ENCODE measurements around the gene PTPN6. TPM values are rescaled to one million over a fixed set of nuclear protein-coding genes. Genes with fewer than 3 reads are reported as not detected.
A peak's percentile ranks its signal among the peaks of the same experiment; 100 is the strongest.

The PTPN6 gene
- total and polyA plus RNA-seq, 2 of the 8 experiments (the other 6 are each of a cell fraction or from before 2014, with no cell fraction given), result 16.3 to 28.4 TPM

GRCh38 chr12:6925540-6926279 lies 25.4 kb upstream of the PTPN6 start:
- H3K23me2 ChIP-seq (ENCODE audit: low read depth, low read length), result peaks cover 28% of the 10 kb centered on the region
- peaks cover 9 to 11% of the 10 kb centered on the region in 2 experiments for H4K20me1 ChIP-seq (replicated peaks in 1 of 2; ENCODE audit: control insufficient read depth in 1 of 2, insufficient read depth in 2 of 2, low read length in 2 of 2)
- H3K27ac ChIP-seq (ENCODE audit: low read depth, low read length), result peak overlapping the region; percentile 86
- FAIRE-seq (no peak), DNase-seq (ENCODE audit: low read depth in 1 of 2, low spot score in 2 of 2) (peak in 1 of 2 experiments; percentile 84)
- H3K79me1 ChIP-seq (ENCODE audit: low read depth, low read length), result peaks cover 5% of the 10 kb centered on the region; the same call in 1 of the 2 replicates
- H4K8ac ChIP-seq (ENCODE audit: extremely low read depth, insufficient read depth, low read length), result no peak overlapping the region
- no peaks in the 10 kb centered on the region for H3K9me3 ChIP-seq (ENCODE audit: insufficient read depth in 2 of 2, low read depth in 1 of 2, low read length in 1 of 2)
- POLR2A ChIA-PET (ENCODE audit: partially characterized antibody), result interaction anchor here (0.9 to 44.0 kb wide), 17 partner anchors 16 to 311 kb away, joined by 3 to 1596 read pairs (median 6); partner anchors contain the start of genes C12orf57, C1RL, CDCA3 and EMG1
- peak overlapping the region; percentile 53 to 90 (median 70) for H3K4me3 ChIP-seq (ENCODE audit: extremely low read depth in 1 of 4, insufficient read depth in 2 of 4, low read depth in 3 of 4, low read length in 4 of 4)
- H2BK15ac ChIP-seq (ENCODE audit: low read length), result peak overlapping the region; percentile 100; the same call in 1 of the 2 replicates
- peak overlapping the region; percentile 84 for H2BK120ac ChIP-seq (replicated peaks; ENCODE audit: low read depth, low read length)
- H2BK20ac ChIP-seq (ENCODE audit: low read length), result peak overlapping the region; percentile 40; the same call in 1 of the 2 replicates
- H3K4me1 ChIP-seq (replicated peaks in 1 of 4; ENCODE audit: control insufficient read depth in 3 of 4, insufficient read depth in 4 of 4, low read length in 3 of 4), result peaks cover 13 to 31% (median 17%) of the 10 kb centered on the region in 4 experiments
- H2AK5ac ChIP-seq (ENCODE audit: low read depth, low read length), result peak overlapping the region; percentile 95
- peak overlapping the region; percentile 99 for H2BK12ac ChIP-seq (ENCODE audit: low read depth, low read length)
- H2BK5ac ChIP-seq (ENCODE audit: low read depth, low read length), result peak overlapping the region; percentile 100
- peak overlapping the region; percentile 99 for H4K91ac ChIP-seq (replicated peaks; ENCODE audit: insufficient read length, low read length)
- no peaks in the 10 kb centered on the region for H3K27me3 ChIP-seq (replicated peaks in 1 of 4; ENCODE audit: control insufficient read depth in 3 of 4, extremely low read depth in 1 of 4, insufficient read depth in 3 of 4, low read length in 3 of 4)
- peaks cover 16 to 31% (median 21%) of the 10 kb centered on the region in 4 experiments for H3K36me3 ChIP-seq (ENCODE audit: control insufficient read depth in 2 of 4, insufficient read depth in 4 of 4, low read length in 3 of 4)
- peaks cover 23% of the 10 kb centered on the region in 2 experiments for H3K79me2 ChIP-seq (ENCODE audit: control insufficient read depth in 1 of 2, insufficient read depth in 2 of 2, low read length in 2 of 2)
- H3K18ac ChIP-seq (ENCODE audit: extremely low read depth, low read length), result peak overlapping the region; percentile 94
- H3K56ac ChIP-seq (replicated peaks; ENCODE audit: insufficient read length, low read depth, low read length), result peak overlapping the region; percentile 91
- CTCF ChIA-PET (ENCODE audit: partially characterized antibody), result interaction anchor here (0.6 to 10.0 kb wide), 22 partner anchors 10 to 186 kb away, joined by 3 to 253 read pairs (median 4); partner anchors contain the start of genes C12orf57, ENO2, GNB3 and LRRC23
- peak overlapping the region in 3 of 4 experiments; percentile 49 to 69 (median 62); a peak in 6 of 7 replicates for H3K9ac ChIP-seq (replicated peaks in 1 of 4; ENCODE audit: extremely low read depth in 1 of 4, low read depth in 3 of 4, low read length in 3 of 4)
- no peak overlapping the region for H3K14ac ChIP-seq (ENCODE audit: insufficient read length)
- H3K23ac ChIP-seq (ENCODE audit: insufficient read length), result no peak overlapping the region
- peak overlapping the region; percentile 90 for H4K5ac ChIP-seq (ENCODE audit: insufficient read length, low read depth, low read length)
- H3K4ac ChIP-seq (replicated peaks; ENCODE audit: insufficient read length, low read depth, low read length), result peak overlapping the region; percentile 86
- H3K4me2 ChIP-seq (ENCODE audit: insufficient read depth in 1 of 2, low read depth in 2 of 2, low read length in 2 of 2), result peak overlapping the region; percentile 92 to 100
- WGBS, 2 experiments (ENCODE audit: extremely low coverage in 1 of 2, insufficient coverage in 1 of 2, insufficient read length in 1 of 2, insufficient replicate concordance in 2 of 2, low coverage in 1 of 2, low lambda C conversion rate in 2 of 2, missing lambda C conversion rate in 1 of 2), result 4% methylated on average over 8 of the region's 8 CpGs; no CpG with 5 or more reads in 1 of the 2 experiments
- H2AFZ ChIP-seq (ENCODE audit: low read length), result no peak overlapping the region
- peak; percentile 78 for TF ChIP-seq CEBPB (IDR thresholded peaks at IDR 0.05; ENCODE audit: low read depth, low read length)
- TF ChIP-seq FOSL1 (IDR thresholded peaks at IDR 0.05; ENCODE audit: insufficient read depth, low read depth, low read length), result no peak
- TF ChIP-seq TAF7 (optimal IDR thresholded peaks at IDR 0.05; ENCODE audit: borderline replicate concordance, low read depth, low read length), result peak; percentile 31
- no peak for TF ChIP-seq CBX5 (IDR thresholded peaks at IDR 0.05; ENCODE audit: low read depth, low read length)
- no peak for TF ChIP-seq TEAD4 (IDR thresholded peaks at IDR 0.05; ENCODE audit: low read depth, low read length)
- TF ChIP-seq MAFK (IDR thresholded peaks at IDR 0.05; ENCODE audit: low read depth, low read length), result no peak
- no peak for TF ChIP-seq POU5F1 (IDR thresholded peaks at IDR 0.05; ENCODE audit: low read depth, low read length)
- TF ChIP-seq SP4 (IDR thresholded peaks at IDR 0.05; ENCODE audit: low read length), result no peak
- TF ChIP-seq KDM1A (IDR thresholded peaks at IDR 0.05; ENCODE audit: borderline replicate concordance, low read length), result no peak
- TF ChIP-seq RAD21 (IDR thresholded peaks at IDR 0.05 in 1 of 2, conservative IDR thresholded peaks at IDR 0.05 in 1 of 2; ENCODE audit: low read depth in 2 of 2, low read length in 2 of 2), result 0 out of 4 replicates have a peak, but pooled peaks of 1 of the 2 experiments have one; percentile 9
- no peak for TF ChIP-seq NRF1 (IDR thresholded peaks at IDR 0.05; ENCODE audit: low read depth, low read length)
- peak; percentile 93 for TF ChIP-seq SP1 (IDR thresholded peaks at IDR 0.05; ENCODE audit: low read depth, low read length)
